ENCODE measurements around the gene TMEM178B.

Gene TMEM178B

GRCh38 chr7:141263983-141264382, 190.1 kb downstream of the TMEM178B start:
- TF ChIP-seq REST (IDR thresholded peaks at IDR 0.05; ENCODE audit: insufficient read depth in 1 of 2, low read depth in 2 of 2, low read length in 2 of 2): no peak
- no peak for TF ChIP-seq POLR2AphosphoS5 (IDR thresholded peaks at IDR 0.05; ENCODE audit: low read depth, low read length)
- no peak for TF ChIP-seq TAF1 (IDR thresholded peaks at IDR 0.05; ENCODE audit: borderline replicate concordance, insufficient read depth, low read length)
- no peak for TF ChIP-seq SIN3A (IDR thresholded peaks at IDR 0.05; ENCODE audit: borderline replicate concordance, insufficient read depth, low read length)
- TF ChIP-seq FOXP2 (optimal IDR thresholded peaks at IDR 0.05; ENCODE audit: borderline replicate concordance, extremely low read depth, extremely low read length, insufficient read depth): no peak

- TF ChIP-seq POLR2AphosphoS5 (IDR thresholded peaks at IDR 0.05; ENCODE audit: low read depth, low read length) (no peak), REST (IDR thresholded peaks at IDR 0.05; ENCODE audit: insufficient read depth in 1 of 2, low read depth in 2 of 2, low read length in 2 of 2) (no peak), SIN3A (IDR thresholded peaks at IDR 0.05; ENCODE audit: borderline replicate concordance, insufficient read depth, low read length) (no peak), FOXP2 (optimal IDR thresholded peaks at IDR 0.05; ENCODE audit: borderline replicate concordance, extremely low read depth, extremely low read length, insufficient read depth) (no peak), TAF1 (IDR thresholded peaks at IDR 0.05; ENCODE audit: borderline replicate concordance, insufficient read depth, low read length) (no peak)
Measured at GRCh38 chr7:141264511-141264910, 190.6 kb downstream of the TMEM178B start.

GRCh38 chr7:141265668-141266067, 191.8 kb downstream of the TMEM178B start:
- no peak for TF ChIP-seq SIN3A (IDR thresholded peaks at IDR 0.05; ENCODE audit: borderline replicate concordance, insufficient read depth, low read length)
- TF ChIP-seq TAF1 (IDR thresholded peaks at IDR 0.05; ENCODE audit: borderline replicate concordance, insufficient read depth, low read length): no peak
- no peak for TF ChIP-seq REST (IDR thresholded peaks at IDR 0.05; ENCODE audit: insufficient read depth in 1 of 2, low read depth in 2 of 2, low read length in 2 of 2)
- no peak for TF ChIP-seq POLR2AphosphoS5 (IDR thresholded peaks at IDR 0.05; ENCODE audit: low read depth, low read length)
- no peak for TF ChIP-seq FOXP2 (optimal IDR thresholded peaks at IDR 0.05; ENCODE audit: borderline replicate concordance, extremely low read depth, extremely low read length, insufficient read depth)

GRCh38 chr7:141268614-141269013, 194.8 kb downstream of the TMEM178B start:
- no peak for TF ChIP-seq FOXP2 (optimal IDR thresholded peaks at IDR 0.05; ENCODE audit: borderline replicate concordance, extremely low read depth, extremely low read length, insufficient read depth)
- no peak for TF ChIP-seq TAF1 (IDR thresholded peaks at IDR 0.05; ENCODE audit: borderline replicate concordance, insufficient read depth, low read length)
- TF ChIP-seq SIN3A (IDR thresholded peaks at IDR 0.05; ENCODE audit: borderline replicate concordance, insufficient read depth, low read length): no peak
- TF ChIP-seq REST (IDR thresholded peaks at IDR 0.05; ENCODE audit: insufficient read depth in 1 of 2, low read depth in 2 of 2, low read length in 2 of 2): no peak
- TF ChIP-seq POLR2AphosphoS5 (IDR thresholded peaks at IDR 0.05; ENCODE audit: low read depth, low read length): no peak

- TF ChIP-seq POLR2AphosphoS5 (IDR thresholded peaks at IDR 0.05; ENCODE audit: low read depth, low read length): no peak
- TF ChIP-seq SIN3A (IDR thresholded peaks at IDR 0.05; ENCODE audit: borderline replicate concordance, insufficient read depth, low read length): no peak
- no peak for TF ChIP-seq TAF1 (IDR thresholded peaks at IDR 0.05; ENCODE audit: borderline replicate concordance, insufficient read depth, low read length)
- TF ChIP-seq REST (IDR thresholded peaks at IDR 0.05; ENCODE audit: insufficient read depth in 1 of 2, low read depth in 2 of 2, low read length in 2 of 2): no peak
Measured at GRCh38 chr7:141271451-141271850, 197.6 kb downstream of the TMEM178B start.

Data from PFSK-1 (cell line).